Measurements from ENCODE around the gene CACNA1G. TPM values are rescaled to one million over a fixed set of nuclear protein-coding genes. Genes with fewer than 3 reads are reported as not detected.

Gene CACNA1G
- total and polyA plus RNA-seq, 9 donors: 1.0 to 39.1 (median 4.7) TPM

DNA sequence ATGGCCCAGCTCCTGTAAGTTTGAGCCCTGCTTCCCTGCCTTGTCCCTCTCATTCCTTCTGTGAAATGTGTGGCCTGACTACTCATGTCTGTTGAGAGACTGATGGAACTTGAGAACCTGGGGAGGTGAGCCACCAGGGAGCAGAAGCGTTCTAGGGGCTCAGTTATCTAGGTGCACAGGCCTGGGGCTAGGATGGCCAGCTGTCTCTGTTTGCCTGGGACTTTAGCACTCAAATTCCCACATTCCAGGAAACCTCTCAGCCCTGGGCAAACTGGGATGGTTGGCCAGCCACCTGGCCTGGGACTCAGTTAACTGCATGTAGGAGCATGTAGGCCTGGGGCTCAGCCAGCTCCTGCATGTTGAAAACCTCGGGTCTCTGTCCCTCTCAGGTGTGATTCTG lies 37.3 kb upstream of the CACNA1G start:
- Histone ChIP-seq H3K4me1 (ENCODE audit: insufficient read depth) (peaks cover 12% of the 10 kb centered on the region), H3K27ac (no peak overlapping the region), H3K4me3 (no peak overlapping the region), H3K36me3 (no peaks in the 10 kb centered on the region), H3K27me3 (no peaks in the 10 kb centered on the region), H3K9me3 (no peaks in the 10 kb centered on the region)
- no peak for DNase-seq
- no peak for TF ChIP-seq POLR2A (IDR thresholded peaks at IDR 0.05)
- no peak for TF ChIP-seq EP300 (IDR thresholded peaks at IDR 0.05)
- TF ChIP-seq CTCF (IDR thresholded peaks at IDR 0.05): no peak
- 85 to 88% (median 87%) methylated on average over 2 of the region's 2 CpGs for WGBS, 3 donors
- intact Hi-C loops (cut with DNase I): no loop called here

- intact Hi-C loops (cut with DNase I): no loop called here
- no peak for TF ChIP-seq CTCF (IDR thresholded peaks at IDR 0.05)
- TF ChIP-seq POLR2A (IDR thresholded peaks at IDR 0.05): no peak
- TF ChIP-seq EP300 (IDR thresholded peaks at IDR 0.05): no peak
- no peak for DNase-seq
These were observed 35.7 kb upstream of the CACNA1G start for GRCh38 chr17:50524838-50525237.

DNA sequence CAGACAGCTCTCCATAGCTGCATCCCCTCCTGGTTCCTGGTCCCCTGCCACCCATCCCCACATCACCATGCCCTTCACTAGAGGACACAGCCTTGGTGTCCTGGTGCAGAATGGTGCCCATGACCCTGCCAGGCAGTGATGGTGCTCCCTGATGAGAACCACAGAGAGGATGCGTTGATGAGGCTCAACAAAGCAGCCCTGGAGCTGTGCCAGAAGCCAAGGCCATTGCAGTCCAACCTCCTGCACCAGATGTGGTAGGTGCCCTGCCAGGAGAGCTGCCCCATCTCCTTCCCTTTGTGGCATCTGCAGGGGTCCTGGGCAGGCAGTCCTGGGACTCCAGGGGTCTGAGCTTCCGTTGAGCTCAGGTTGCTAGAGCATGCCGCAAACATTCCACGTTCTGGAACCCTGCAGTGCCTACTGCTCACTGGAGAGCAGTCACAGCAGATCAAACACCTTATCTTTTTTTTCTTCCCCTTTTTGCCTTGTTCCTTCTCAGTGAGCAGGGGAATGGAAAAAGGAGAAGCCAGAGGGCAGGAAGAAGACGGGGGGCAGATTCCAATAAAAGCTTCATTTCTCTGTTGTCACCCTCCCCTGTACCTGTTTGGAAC lies 33.3 kb upstream of the CACNA1G start:
- peak in 1 of 5 donors; percentile 52 for DNase-seq
- Histone ChIP-seq H3K36me3 (no peaks in the 10 kb centered on the region), H3K27me3 (no peaks in the 10 kb centered on the region), H3K4me1 (ENCODE audit: insufficient read depth) (no peaks in the 10 kb centered on the region), H3K4me3 (no peak overlapping the region), H3K27ac (no peak overlapping the region), H3K9me3 (no peaks in the 10 kb centered on the region)
- no peak for TF ChIP-seq EP300 (IDR thresholded peaks at IDR 0.05)
- TF ChIP-seq CTCF (IDR thresholded peaks at IDR 0.05): no peak
- WGBS, 3 donors: 56 to 65% (median 60%) methylated on average over 5 of the region's 5 CpGs
- intact Hi-C loops (cut with DNase I): no loop called here

More at GRCh38 chr17:50524838-50525237, 35.7 kb upstream of the CACNA1G start:
- WGBS, 3 donors: 91 to 94% (median 91%) methylated on average over 18 of the region's 18 CpGs
- Histone ChIP-seq H3K9me3 (no peaks in the 10 kb centered on the region), H3K4me3 (no peak overlapping the region), H3K27me3 (no peaks in the 10 kb centered on the region), H3K4me1 (ENCODE audit: insufficient read depth) (peaks cover 1% of the 10 kb centered on the region), H3K36me3 (no peaks in the 10 kb centered on the region), H3K27ac (no peak overlapping the region)

DNA sequence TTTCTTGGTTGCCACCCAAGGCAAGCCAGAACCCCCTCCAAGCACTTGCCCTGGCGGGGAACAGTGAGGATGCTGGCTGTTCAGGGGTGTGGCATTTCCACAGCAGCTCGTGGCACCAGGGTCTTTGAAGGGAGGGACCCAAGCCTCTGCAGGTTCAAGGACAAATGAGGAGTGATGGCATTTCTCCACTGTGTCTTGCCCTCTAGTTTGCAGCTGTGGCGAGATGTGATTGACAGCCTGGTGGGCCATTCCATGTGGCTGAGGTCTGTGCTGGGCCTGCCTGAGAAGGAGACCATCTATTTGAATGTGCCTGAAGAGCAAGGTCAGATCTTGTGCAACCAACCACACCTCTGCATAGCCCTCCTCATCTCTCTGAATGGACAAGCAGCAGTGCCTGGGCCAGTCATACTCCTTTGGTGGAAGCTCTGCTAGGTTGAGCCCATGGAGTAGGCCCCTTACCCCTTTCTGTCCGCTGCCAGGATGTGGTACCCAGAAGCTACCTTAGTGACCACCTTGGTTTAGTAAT lies 32.5 kb upstream of the CACNA1G start:
- no peak for TF ChIP-seq POLR2A (IDR thresholded peaks at IDR 0.05)
- TF ChIP-seq CTCF (IDR thresholded peaks at IDR 0.05): no peak
- TF ChIP-seq EP300 (IDR thresholded peaks at IDR 0.05): no peak
- Histone ChIP-seq H3K4me1 (ENCODE audit: insufficient read depth) (peaks cover 2% of the 10 kb centered on the region), H3K27me3 (no peaks in the 10 kb centered on the region), H3K36me3 (no peaks in the 10 kb centered on the region), H3K4me3 (no peak overlapping the region), H3K9me3 (no peaks in the 10 kb centered on the region), H3K27ac (no peak overlapping the region)
- DNase-seq: no peak
- intact Hi-C loops (cut with DNase I): no loop called here
- WGBS, 3 donors: 47 to 50% (median 48%) methylated on average over 4 of the region's 4 CpGs
